ENCODE data around the gene UBE2E2.

DNA sequence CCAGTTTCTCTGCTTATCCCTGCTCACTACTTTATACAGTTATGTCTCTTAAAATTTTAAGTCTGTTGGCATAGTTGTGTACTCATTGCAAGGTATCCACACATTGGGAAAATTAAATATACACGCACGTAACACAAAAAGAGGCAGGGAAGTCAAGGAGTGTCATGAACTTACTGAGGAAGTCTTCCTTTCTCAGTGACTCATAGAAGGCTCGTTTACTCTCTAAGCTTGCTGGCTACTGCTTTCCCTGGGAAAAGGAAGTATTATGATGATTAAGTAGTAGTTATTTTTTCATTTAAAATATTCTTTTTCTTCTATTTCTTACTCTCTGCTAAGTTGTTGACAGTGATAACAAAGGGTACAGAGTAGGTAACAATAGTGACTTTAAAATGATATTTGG, 287.3 kb downstream of the UBE2E2 start:
- TF ChIP-seq, protein P1, sequence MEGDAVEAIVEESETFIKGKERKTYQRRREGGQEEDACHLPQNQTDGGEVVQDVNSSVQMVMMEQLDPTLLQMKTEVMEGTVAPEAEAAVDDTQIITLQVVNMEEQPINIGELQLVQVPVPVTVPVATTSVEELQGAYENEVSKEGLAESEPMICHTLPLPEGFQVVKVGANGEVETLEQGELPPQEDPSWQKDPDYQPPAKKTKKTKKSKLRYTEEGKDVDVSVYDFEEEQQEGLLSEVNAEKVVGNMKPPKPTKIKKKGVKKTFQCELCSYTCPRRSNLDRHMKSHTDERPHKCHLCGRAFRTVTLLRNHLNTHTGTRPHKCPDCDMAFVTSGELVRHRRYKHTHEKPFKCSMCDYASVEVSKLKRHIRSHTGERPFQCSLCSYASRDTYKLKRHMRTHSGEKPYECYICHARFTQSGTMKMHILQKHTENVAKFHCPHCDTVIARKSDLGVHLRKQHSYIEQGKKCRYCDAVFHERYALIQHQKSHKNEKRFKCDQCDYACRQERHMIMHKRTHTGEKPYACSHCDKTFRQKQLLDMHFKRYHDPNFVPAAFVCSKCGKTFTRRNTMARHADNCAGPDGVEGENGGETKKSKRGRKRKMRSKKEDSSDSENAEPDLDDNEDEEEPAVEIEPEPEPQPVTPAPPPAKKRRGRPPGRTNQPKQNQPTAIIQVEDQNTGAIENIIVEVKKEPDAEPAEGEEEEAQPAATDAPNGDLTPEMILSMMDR (IDR thresholded peaks at IDR 0.05), result no peak
- TF ChIP-seq EZH2 (IDR thresholded peaks at IDR 0.05) (no peak), EZH2phosphoT487 (IDR thresholded peaks at IDR 0.05) (no peak)
